Measurements from ENCODE around the gene HCFC2.

HCFC2 gene

GRCh38 chr12:104132351-104132956, 68.1 kb downstream of the HCFC2 start:
- TF ChIP-seq EGR1 (IDR thresholded peaks at IDR 0.05) (no peak), TAF1 (IDR thresholded peaks at IDR 0.05; ENCODE audit: low read depth) (no peak), TCF12 (IDR thresholded peaks at IDR 0.05; ENCODE audit: low read depth) (no peak), EP300 (IDR thresholded peaks at IDR 0.05; ENCODE audit: borderline replicate concordance) (no peak), CEBPB (IDR thresholded peaks at IDR 0.05) (no peak), NFIC (IDR thresholded peaks at IDR 0.05) (no peak), CREB1 (IDR thresholded peaks at IDR 0.05; ENCODE audit: low read depth) (no peak), YY1 (IDR thresholded peaks at IDR 0.05; ENCODE audit: low read depth) (no peak), RAD21 (IDR thresholded peaks at IDR 0.05; ENCODE audit: low read depth) (no peak)
- TF ChIP-seq, protein P1, sequence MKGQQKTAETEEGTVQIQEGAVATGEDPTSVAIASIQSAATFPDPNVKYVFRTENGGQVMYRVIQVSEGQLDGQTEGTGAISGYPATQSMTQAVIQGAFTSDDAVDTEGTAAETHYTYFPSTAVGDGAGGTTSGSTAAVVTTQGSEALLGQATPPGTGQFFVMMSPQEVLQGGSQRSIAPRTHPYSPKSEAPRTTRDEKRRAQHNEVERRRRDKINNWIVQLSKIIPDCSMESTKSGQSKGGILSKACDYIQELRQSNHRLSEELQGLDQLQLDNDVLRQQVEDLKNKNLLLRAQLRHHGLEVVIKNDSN (IDR thresholded peaks at IDR 0.05) = no peak
- TF ChIP-seq, protein P2, sequence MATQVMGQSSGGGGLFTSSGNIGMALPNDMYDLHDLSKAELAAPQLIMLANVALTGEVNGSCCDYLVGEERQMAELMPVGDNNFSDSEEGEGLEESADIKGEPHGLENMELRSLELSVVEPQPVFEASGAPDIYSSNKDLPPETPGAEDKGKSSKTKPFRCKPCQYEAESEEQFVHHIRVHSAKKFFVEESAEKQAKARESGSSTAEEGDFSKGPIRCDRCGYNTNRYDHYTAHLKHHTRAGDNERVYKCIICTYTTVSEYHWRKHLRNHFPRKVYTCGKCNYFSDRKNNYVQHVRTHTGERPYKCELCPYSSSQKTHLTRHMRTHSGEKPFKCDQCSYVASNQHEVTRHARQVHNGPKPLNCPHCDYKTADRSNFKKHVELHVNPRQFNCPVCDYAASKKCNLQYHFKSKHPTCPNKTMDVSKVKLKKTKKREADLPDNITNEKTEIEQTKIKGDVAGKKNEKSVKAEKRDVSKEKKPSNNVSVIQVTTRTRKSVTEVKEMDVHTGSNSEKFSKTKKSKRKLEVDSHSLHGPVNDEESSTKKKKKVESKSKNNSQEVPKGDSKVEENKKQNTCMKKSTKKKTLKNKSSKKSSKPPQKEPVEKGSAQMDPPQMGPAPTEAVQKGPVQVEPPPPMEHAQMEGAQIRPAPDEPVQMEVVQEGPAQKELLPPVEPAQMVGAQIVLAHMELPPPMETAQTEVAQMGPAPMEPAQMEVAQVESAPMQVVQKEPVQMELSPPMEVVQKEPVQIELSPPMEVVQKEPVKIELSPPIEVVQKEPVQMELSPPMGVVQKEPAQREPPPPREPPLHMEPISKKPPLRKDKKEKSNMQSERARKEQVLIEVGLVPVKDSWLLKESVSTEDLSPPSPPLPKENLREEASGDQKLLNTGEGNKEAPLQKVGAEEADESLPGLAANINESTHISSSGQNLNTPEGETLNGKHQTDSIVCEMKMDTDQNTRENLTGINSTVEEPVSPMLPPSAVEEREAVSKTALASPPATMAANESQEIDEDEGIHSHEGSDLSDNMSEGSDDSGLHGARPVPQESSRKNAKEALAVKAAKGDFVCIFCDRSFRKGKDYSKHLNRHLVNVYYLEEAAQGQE (IDR thresholded peaks at IDR 0.05; ENCODE audit: low read depth) = no peak
- TF ChIP-seq, protein P3, sequence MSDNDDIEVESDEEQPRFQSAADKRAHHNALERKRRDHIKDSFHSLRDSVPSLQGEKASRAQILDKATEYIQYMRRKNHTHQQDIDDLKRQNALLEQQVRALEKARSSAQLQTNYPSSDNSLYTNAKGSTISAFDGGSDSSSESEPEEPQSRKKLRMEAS (IDR thresholded peaks at IDR 0.05) = no peak

- TF ChIP-seq FOXM1 (IDR thresholded peaks at IDR 0.05; ENCODE audit: borderline replicate concordance, low read depth) (no peak), TAF1 (IDR thresholded peaks at IDR 0.05; ENCODE audit: low read depth) (no peak), TCF12 (IDR thresholded peaks at IDR 0.05; ENCODE audit: low read depth) (no peak), CREB1 (IDR thresholded peaks at IDR 0.05; ENCODE audit: low read depth) (no peak), TEAD4 (IDR thresholded peaks at IDR 0.05) (no peak), RAD21 (IDR thresholded peaks at IDR 0.05; ENCODE audit: low read depth) (no peak), ZBTB7A (IDR thresholded peaks at IDR 0.05; ENCODE audit: low read depth) (no peak), NFIC (IDR thresholded peaks at IDR 0.05) (no peak), EP300 (IDR thresholded peaks at IDR 0.05; ENCODE audit: borderline replicate concordance) (no peak), EGR1 (IDR thresholded peaks at IDR 0.05) (no peak), CEBPB (IDR thresholded peaks at IDR 0.05) (no peak), YY1 (IDR thresholded peaks at IDR 0.05; ENCODE audit: low read depth) (no peak)
- TF ChIP-seq, protein P1 (IDR thresholded peaks at IDR 0.05) = no peak
- TF ChIP-seq, protein P3 (IDR thresholded peaks at IDR 0.05) = no peak
Measured at GRCh38 chr12:104133321-104133720, 69.0 kb downstream of the HCFC2 start.

DNA sequence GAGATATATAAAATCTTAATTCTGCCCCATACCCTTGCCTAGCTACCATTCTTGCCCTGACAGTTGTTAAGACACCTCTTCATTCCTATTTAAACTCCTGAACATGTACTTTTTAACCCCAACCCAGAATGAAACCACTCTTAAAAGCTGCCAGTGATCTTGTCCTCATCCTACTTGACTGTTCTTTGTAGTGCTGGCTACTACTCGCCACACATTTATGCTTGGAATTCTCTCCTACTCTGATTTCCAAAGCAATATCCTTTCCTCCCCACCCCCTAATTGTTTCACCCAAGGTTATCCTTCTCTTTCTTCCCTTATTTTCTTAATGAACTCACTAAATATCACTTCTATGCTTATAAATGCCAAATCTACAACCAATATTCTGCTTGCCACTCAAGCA, 69.5 kb downstream of the HCFC2 start:
- TF ChIP-seq, protein P3 (IDR thresholded peaks at IDR 0.05) = no peak
- TF ChIP-seq NFIC (IDR thresholded peaks at IDR 0.05) (no peak), CEBPB (IDR thresholded peaks at IDR 0.05) (no peak), TEAD4 (IDR thresholded peaks at IDR 0.05) (no peak), TCF12 (IDR thresholded peaks at IDR 0.05; ENCODE audit: low read depth) (no peak), ZBTB7A (IDR thresholded peaks at IDR 0.05; ENCODE audit: low read depth) (no peak)
- TF ChIP-seq, protein P1 (IDR thresholded peaks at IDR 0.05) = no peak

DNA sequence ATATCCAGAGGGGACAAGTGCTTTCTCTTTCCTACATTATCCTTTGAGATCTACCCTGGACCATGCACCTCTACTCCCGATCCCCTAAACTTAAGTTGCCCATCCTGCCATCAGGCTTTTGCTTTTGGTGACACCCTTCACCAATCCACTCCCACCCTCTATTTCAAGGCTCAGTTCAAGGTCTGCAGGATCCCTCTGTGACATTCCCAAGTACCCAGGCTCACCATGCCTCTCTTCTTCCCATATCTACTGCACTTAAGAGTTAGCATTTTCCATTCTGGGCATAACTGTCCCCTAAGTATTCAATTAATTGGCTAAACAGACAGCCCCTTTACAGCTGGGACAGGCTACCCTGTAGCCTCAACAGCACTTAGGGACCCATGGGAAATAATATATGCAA, 70.6 kb downstream of the HCFC2 start:
- TF ChIP-seq EGR1 (IDR thresholded peaks at IDR 0.05) (no peak), TEAD4 (IDR thresholded peaks at IDR 0.05) (no peak), YY1 (IDR thresholded peaks at IDR 0.05; ENCODE audit: low read depth) (no peak), ZBTB7A (IDR thresholded peaks at IDR 0.05; ENCODE audit: low read depth) (no peak), TAF1 (IDR thresholded peaks at IDR 0.05; ENCODE audit: low read depth) (no peak), CEBPB (IDR thresholded peaks at IDR 0.05) (no peak), FOXM1 (IDR thresholded peaks at IDR 0.05; ENCODE audit: borderline replicate concordance, low read depth) (no peak), EP300 (IDR thresholded peaks at IDR 0.05; ENCODE audit: borderline replicate concordance) (no peak), TCF12 (IDR thresholded peaks at IDR 0.05; ENCODE audit: low read depth) (no peak), NFIC (IDR thresholded peaks at IDR 0.05) (no peak), CREB1 (IDR thresholded peaks at IDR 0.05; ENCODE audit: low read depth) (no peak), RAD21 (IDR thresholded peaks at IDR 0.05; ENCODE audit: low read depth) (no peak)
- TF ChIP-seq, protein P1 (IDR thresholded peaks at IDR 0.05) = no peak
- TF ChIP-seq, protein P3 (IDR thresholded peaks at IDR 0.05) = no peak
- TF ChIP-seq, protein P2 (IDR thresholded peaks at IDR 0.05; ENCODE audit: low read depth) = no peak
